Measurements from ENCODE around the gene PTH2.

- TF ChIP-seq CTCF (IDR thresholded peaks at IDR 0.05; ENCODE audit: low read length): no peak
- TF ChIP-seq EZH2 (optimal IDR thresholded peaks at IDR 0.05; ENCODE audit: low read depth, low read length): no peak
- no peak for TF ChIP-seq EZH2phosphoT487 (IDR thresholded peaks at IDR 0.05; ENCODE audit: low read length)
Observed at GRCh38 chr19:49398931-49399330, 24.3 kb downstream of the PTH2 start.

All from MM.1S (cell line).